Glutamatergic neuron (in vitro differentiated cells): ENCODE data around the gene B3GALNT1. TPM values are rescaled to one million over a fixed set of nuclear protein-coding genes. Genes with fewer than 3 reads are reported as not detected.

Experiments
- DNase-seq: peaks from one replicate; pipeline ENCODE4 v3.0.0; 2022
- H3K27ac Mint-ChIP-seq: one replicate; pipeline ENCODE4 v1.8.0; 2020; ENCODE audit warnings: mild to moderate bottlenecking, mixed read lengths, inconsistent platforms; ENCODE audit not compliant: unreplicated experiment
- H3K27me3 Mint-ChIP-seq: one replicate; pipeline ENCODE4 v1.8.0; 2020; ENCODE audit warnings: mild to moderate bottlenecking, moderate library complexity, mixed read lengths, inconsistent platforms; ENCODE audit not compliant: unreplicated experiment
- H3K36me3 Mint-ChIP-seq: one replicate; pipeline ENCODE4 v1.8.0; 2020; ENCODE audit warnings: mild to moderate bottlenecking, mixed read lengths, inconsistent platforms; ENCODE audit not compliant: unreplicated experiment
- H3K4me1 Mint-ChIP-seq: one replicate; pipeline ENCODE4 v1.8.0; 2020; ENCODE audit warnings: mild to moderate bottlenecking, low read depth, mixed read lengths, inconsistent platforms; ENCODE audit not compliant: unreplicated experiment
- H3K4me3 Mint-ChIP-seq: one replicate; pipeline ENCODE4 v1.8.0; 2020; ENCODE audit warnings: mild to moderate bottlenecking, mixed read lengths, inconsistent platforms; ENCODE audit not compliant: unreplicated experiment
- H3K9me3 Mint-ChIP-seq: one replicate; pipeline ENCODE4 v1.8.0; 2020; ENCODE audit warnings: mild to moderate bottlenecking, moderate library complexity, mixed read lengths, inconsistent platforms; ENCODE audit not compliant: unreplicated experiment
- total RNA-seq: library from RNA; stranded (reverse); fragmentation: NEBNext Ultra II Directional; extraction: Animal tissue kit (Norgen Biotek cat#: 25700); gene quantifications from one replicate; pipeline ENCODE4 v1.2.1, GENCODE V29; 2021; ENCODE audit not compliant: unreplicated experiment
- TF ChIP-seq, protein P1 (sequence below): fragments of 200-600 bp; sonication (generic); IDR thresholded peaks from one replicate; pipeline ENCODE4 v1.5.0; 2021; ENCODE audit not compliant: partially characterized antibody, unreplicated experiment

The B3GALNT1 gene
- total RNA-seq, 1 donor from 2014 or later = 2.6 TPM

DNA sequence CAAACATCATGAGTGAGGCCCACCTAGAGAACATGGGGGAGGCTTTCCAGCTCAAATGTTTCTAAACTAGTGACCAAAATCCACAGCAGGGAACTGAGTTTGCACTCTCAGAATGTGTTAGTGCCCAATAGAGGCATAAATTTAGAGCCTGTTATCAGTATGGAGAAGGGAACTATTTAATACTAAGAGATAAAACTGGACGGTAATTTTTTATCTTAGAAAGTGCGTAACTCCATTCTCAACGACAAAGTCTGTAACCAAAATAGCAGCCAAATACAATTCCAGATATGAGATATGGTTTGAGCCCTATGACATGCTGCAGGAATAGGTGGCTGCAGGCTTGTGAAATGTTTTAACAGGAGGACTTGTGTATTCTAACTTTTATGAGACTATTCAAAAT is 3.5 kb downstream of the B3GALNT1 start:
- TF ChIP-seq, protein P1, sequence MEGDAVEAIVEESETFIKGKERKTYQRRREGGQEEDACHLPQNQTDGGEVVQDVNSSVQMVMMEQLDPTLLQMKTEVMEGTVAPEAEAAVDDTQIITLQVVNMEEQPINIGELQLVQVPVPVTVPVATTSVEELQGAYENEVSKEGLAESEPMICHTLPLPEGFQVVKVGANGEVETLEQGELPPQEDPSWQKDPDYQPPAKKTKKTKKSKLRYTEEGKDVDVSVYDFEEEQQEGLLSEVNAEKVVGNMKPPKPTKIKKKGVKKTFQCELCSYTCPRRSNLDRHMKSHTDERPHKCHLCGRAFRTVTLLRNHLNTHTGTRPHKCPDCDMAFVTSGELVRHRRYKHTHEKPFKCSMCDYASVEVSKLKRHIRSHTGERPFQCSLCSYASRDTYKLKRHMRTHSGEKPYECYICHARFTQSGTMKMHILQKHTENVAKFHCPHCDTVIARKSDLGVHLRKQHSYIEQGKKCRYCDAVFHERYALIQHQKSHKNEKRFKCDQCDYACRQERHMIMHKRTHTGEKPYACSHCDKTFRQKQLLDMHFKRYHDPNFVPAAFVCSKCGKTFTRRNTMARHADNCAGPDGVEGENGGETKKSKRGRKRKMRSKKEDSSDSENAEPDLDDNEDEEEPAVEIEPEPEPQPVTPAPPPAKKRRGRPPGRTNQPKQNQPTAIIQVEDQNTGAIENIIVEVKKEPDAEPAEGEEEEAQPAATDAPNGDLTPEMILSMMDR = no peak

DNA sequence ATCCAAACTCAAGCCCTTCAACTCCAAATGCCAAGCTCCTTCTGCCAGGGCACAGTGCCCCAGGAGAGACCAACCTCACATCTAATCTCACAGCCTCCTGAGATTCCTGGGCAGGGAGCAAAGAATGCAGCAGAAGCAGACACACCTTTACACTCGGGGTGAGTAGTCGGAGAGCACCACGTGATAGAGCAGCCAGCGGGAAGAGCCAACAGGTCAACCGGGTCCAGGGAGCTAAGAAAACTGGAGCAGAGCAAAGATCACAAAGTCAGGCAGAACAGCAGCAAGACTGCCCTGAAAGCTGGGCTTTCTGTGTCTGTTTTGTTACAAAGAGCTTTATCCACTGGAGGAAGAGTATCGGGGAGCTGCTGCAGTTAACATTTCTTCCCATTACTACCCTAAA is 4.2 kb downstream of the B3GALNT1 start:
- peaks cover 2% of the 10 kb centered on the region for H3K9me3 Mint-ChIP-seq

More for the DNA sequence above, 3.5 kb downstream of the B3GALNT1 start:
- Mint-ChIP-seq H3K9me3 (peaks cover 2% of the 10 kb centered on the region), H3K4me1 (no peaks in the 10 kb centered on the region), H3K27me3 (peaks cover 6% of the 10 kb centered on the region), H3K4me3 (no peak overlapping the region), H3K36me3 (no peaks in the 10 kb centered on the region), H3K27ac (no peak overlapping the region)
- DNase-seq = no peak

DNA sequence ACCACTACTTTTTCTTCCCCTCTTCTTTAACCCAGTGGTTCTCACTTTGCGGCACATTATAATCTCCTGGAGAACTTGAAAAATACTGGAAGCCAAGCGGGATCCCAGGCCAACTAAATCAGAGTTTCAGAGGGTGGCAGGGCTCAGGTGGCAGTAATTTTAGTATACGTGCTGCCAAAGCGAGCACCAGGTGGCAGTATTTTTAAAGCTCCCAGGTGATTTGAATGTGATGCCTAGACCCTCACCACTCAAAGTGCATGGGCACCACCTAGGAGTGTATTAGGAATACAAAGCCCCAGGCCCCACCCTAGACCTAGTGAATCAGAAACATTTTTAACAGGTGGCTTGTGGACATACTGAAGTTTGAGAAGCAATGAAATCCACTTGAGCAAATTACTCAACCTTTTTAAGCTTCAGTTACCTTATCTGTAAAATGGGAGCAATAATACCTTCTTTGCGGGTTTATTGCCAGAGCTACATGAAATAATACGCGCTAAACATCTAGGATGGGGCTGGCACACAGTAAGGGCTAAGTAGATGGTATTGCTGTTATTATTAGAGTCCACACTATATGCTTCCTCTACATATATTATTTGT is 8.3 kb downstream of the B3GALNT1 start:
- Mint-ChIP-seq H3K27ac (no peak overlapping the region), H3K36me3 (no peaks in the 10 kb centered on the region), H3K4me1 (no peaks in the 10 kb centered on the region), H3K9me3 (no peaks in the 10 kb centered on the region), H3K4me3 (no peak overlapping the region), H3K27me3 (peaks cover 4% of the 10 kb centered on the region)
- no peak for DNase-seq
- TF ChIP-seq, protein P1 = no peak

More for the DNA sequence above, 4.2 kb downstream of the B3GALNT1 start:
- no peaks in the 10 kb centered on the region for H3K4me1 Mint-ChIP-seq
- no peak overlapping the region for H3K27ac Mint-ChIP-seq
- H3K36me3 Mint-ChIP-seq = no peaks in the 10 kb centered on the region
- H3K27me3 Mint-ChIP-seq = peaks cover 6% of the 10 kb centered on the region
- DNase-seq = no peak
- TF ChIP-seq, protein P1 = no peak
- no peak overlapping the region for H3K4me3 Mint-ChIP-seq

DNA sequence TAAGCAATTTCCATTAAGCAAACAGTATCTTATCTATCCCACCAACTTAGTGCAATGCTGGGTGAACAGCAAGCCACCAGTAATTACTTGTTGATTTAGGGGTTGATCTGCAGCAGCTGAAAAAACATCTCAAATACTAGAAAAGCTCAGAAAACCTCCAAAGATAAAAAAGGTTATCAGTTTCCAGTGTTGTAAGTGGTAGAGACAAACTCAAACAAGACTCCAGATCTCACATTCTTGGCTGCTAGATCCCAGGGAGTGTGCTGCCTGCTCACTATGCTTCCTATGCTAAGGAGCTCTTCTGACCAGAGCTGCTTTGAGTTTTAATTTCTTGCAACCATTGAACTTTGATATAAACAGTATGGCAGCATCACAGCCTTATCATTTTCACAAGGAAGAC is 11.3 kb downstream of the B3GALNT1 start:
- no peaks in the 10 kb centered on the region for H3K4me1 Mint-ChIP-seq
- TF ChIP-seq, protein P1 = no peak
- H3K27me3 Mint-ChIP-seq = no peaks in the 10 kb centered on the region
- no peaks in the 10 kb centered on the region for H3K9me3 Mint-ChIP-seq
- H3K36me3 Mint-ChIP-seq = no peaks in the 10 kb centered on the region
- H3K4me3 Mint-ChIP-seq = no peak overlapping the region
- no peak overlapping the region for H3K27ac Mint-ChIP-seq
- DNase-seq = no peak

DNA sequence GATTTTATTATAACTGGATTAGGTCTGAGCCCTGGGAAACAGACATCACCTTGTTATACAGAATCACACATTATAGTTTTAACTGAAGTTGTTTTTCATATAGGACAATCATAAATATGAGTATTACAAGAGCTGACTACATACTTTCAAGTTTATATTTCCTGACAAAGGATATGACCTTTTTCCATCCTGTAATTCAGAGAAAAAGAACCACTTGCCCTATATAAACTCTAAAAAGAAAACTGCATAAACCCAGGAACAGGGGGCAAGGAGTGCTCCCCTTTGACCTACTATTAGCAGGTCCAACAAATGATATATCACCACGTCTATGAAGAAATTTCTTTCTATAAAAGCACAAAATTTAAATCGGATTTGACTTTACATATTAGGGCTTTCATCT is 20.9 kb downstream of the B3GALNT1 start:
- no peaks in the 10 kb centered on the region for H3K4me1 Mint-ChIP-seq
- TF ChIP-seq, protein P1 = no peak
- H3K27me3 Mint-ChIP-seq = no peaks in the 10 kb centered on the region
- no peak overlapping the region for H3K4me3 Mint-ChIP-seq
- no peak overlapping the region for H3K27ac Mint-ChIP-seq
- no peak for DNase-seq
- no peaks in the 10 kb centered on the region for H3K36me3 Mint-ChIP-seq
- H3K9me3 Mint-ChIP-seq = no peaks in the 10 kb centered on the region
